Eye (tissue), 1 donor: ENCODE data around the gene SPC24.

Experiments
- DNase-seq: peaks from one replicate; pipeline ENCODE4 v3.0.0-alpha.2; 2015

Gene SPC24, protein sequence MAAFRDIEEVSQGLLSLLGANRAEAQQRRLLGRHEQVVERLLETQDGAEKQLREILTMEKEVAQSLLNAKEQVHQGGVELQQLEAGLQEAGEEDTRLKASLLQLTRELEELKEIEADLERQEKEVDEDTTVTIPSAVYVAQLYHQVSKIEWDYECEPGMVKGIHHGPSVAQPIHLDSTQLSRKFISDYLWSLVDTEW

DNA sequence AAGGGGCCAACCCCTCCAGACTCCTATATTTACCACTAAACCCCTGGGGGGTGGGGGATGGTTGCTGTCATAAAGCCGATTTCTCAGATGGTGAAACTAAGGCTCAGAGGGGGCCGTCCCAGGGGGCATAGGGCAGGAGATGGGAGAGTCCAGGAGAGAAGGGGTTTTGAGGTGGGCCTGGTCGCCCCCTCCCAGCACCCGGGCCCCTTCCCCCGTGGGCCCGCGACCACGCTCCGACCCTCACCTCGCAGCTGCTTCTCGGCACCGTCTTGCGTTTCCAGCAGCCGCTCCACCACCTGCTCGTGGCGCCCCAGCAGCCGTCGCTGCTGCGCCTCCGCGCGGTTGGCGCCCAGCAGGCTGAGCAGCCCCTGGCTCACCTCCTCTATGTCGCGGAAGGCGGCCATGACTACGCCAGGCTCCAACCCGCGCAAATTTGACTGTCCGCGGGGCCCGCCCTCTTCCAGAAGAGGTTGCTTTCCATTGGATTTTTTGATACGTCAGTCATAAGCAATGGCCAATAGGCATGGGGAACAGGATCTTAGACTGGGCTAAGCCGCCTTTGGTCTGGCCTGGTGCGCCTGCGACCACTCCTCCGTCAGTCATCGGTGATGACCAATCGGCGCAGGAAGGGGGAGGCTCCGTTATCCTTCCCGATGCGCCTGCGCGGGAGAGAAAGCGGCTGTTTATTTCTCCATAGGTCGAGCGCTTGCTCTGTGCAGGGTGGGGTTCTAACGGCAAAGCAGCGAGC, at the start of gene SPC24:
TSS of gene SPC24 (minus strand) at position 410 of the 748 bp plus-strand sequence. CDS start at position 404, 6 bp downstream.
- DNase-seq: peak; percentile 99

DNA sequence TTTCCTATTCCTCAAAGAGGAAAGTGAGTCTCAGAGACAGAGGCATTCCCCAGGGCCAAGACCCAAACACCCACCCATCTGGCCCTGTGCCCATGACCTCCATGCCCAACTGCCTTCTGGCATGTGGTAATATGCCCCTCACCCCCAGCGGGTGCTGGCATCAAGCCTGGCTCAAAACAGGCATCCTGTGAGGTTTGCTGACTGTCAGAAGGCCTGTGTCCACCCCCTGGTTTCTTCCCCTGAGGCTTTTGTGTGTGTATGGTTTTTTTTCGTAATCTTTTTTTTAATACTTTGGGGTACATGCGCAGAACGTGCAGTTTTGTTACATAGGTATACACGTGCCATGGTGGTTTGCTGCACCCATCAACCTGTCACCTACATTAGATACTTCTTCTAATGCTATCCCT, 49.4 kb upstream of the SPC24 start:
- no peak for DNase-seq

DNA sequence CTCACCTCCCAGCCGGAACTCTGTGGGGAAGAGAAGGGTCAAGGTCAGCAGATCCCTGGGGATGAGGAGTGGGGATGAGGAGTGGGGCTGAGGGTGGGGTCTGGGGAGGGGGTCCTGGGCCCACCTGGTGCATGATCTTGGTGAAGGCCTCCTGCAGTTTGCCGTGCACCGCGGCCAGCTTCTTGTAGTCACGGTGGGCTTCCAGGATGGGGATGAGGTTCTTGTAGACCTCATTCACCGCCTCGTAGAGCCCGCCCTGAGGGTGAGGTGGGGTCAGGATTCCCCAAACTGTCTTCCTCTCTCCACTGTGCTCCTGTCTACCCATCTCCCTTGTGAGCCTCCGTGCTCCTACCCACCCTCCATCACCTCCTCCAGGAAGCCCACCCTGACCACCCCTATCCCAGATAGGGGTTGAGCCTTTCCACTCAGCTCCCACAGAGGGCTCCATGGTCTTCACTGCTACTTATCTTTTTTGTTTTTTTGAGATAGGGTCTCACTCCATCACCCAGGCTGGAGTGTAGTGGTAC, 48.6 kb upstream of the SPC24 start:
- DNase-seq: no peak

GRCh38 chr19:11203194-11204075, 47.9 kb upstream of the SPC24 start:
- peak; percentile 63 for DNase-seq

DNA sequence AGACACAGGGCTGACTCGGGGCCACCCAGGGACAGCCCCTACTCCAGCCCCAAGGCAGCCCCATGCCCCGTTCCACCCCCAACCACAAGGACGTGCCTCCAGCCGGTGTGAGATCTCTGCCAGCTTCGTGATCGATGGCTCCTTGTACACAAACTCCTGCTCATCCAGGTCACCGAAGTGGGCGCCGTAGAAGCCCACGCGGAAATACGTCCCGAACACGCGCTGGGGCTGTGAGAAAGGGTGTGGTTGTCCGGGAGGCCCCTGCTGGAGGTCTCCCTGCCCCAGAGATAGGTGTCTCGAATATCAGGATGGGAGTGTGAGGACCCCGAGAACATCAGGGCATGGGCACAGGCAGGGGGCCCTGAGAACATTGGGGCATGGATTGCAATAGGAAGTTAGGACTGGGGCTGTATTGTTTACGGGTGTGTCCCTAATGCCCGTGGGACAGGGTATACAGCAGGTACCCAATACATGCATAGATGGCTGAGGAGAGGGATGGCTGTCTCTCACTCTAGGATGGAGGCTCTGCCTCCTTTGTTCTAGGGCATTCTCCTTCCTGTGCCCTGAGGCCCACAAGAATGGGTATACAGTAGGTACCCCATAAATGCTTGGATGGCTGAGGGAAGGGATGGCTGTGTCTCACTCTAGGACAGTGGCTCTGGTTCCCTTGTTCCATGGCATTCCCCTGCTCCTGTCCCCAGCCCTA, 47.1 kb upstream of the SPC24 start:
- no peak for DNase-seq

GRCh38 chr19:11201791-11202190, 46.2 kb upstream of the SPC24 start:
- no peak for DNase-seq

DNA sequence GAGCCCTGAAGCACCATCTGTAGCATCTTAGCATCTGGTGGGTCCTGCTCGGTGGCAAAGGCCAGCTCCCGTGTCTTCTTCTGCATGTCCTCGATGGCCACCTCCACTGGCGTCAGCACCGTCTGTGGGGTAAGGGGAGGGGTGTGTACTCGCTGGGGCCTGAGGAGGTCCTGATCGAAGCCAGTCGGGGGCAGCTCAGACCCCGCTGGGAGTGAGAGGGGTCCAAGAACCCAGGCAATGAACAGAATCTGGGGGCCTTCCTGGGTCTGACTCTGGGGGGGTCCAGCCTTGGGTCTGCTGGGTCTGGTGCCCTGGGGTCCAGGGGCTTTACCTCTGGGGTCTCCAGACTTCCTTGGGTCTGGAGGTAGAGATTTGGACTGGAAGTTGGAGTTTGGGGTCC, 45.3 kb upstream of the SPC24 start:
- DNase-seq: no peak

DNA sequence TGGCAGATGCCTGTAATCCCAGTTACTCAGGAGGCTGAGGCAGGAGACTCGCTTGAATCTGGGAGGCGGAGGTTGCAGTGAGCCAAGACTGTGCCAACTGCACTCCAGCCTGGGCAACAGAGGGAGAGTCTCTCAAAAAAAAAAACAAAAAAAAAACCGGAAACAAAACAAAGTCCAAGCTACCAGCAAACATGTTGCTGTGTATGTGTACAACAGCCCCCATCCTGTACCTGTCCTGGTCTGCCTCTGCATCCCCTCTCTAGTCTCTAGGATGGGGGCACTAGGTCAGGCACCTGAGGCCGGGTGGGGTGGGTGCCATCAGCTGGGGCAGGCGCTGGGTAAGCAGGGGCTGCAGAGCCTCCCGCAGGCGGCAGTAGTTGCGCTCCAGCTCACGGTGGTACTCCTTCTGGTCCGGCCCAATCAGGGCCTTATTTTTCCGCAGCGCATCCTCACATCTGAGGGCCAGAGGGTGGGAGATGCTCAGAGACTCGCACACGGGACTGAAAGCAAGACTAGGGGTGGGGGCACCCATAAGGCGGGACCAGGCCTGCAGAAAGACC, 44.5 kb upstream of the SPC24 start:
- no peak for DNase-seq

- no peak for DNase-seq
Measured at GRCh38 chr19:11199517-11199916, 43.9 kb upstream of the SPC24 start.

- peak; percentile 24 for DNase-seq
Measured at GRCh38 chr19:11198769-11199424, 43.3 kb upstream of the SPC24 start.

DNA sequence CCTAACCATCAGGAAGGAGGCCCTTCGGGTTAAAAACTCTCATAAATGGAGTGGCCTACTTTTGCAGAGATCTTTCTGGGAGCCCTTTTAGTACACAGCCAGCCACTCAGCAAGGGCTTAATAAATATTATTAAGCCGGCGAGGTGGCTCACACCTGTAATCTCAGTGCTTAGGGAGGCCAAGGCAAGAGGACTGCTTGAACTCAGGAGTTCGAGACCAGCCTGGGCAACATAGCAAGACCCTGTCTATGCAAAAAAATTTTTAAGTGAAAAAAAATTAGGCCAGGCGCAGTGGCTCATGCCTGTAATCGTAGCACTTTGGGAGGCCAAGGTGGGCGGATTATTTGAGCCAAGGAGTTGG, 42.6 kb upstream of the SPC24 start:
- no peak for DNase-seq

- peak; percentile 93 for DNase-seq
Measured at GRCh38 chr19:11197291-11198174, 42.0 kb upstream of the SPC24 start, which contains the start of gene KANK2. Gene KANK2, minus strand, starts transcription at chr19:11197545. Its CDS starts 3,034 bp downstream, at chr19:11194511.

- DNase-seq: peak; percentile 62
Measured at GRCh38 chr19:11196406-11197287, 41.1 kb upstream of the SPC24 start.

DNA sequence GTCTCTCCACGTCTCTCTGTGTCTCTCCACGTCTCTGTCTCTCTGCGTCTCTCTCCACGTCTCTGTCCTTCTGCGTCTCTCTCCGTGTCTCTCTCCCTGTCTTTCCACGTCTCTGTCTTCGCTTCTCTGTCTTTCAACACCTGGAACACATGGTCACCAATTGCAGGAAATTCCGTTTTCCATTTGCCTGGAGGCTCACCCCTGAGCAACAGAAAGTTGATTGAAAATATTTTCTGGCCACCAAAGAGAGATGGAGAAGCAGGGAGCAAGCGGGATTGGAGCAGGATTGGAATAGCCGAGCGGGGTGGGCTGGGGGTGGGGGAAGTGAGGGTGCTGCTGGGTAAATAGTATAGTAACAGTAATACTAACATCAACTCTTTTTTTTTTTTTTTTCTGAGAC, 40.1 kb upstream of the SPC24 start:
- DNase-seq: no peak

GRCh38 chr19:11194656-11195558, 39.3 kb upstream of the SPC24 start:
- peak; percentile 58 for DNase-seq

DNA sequence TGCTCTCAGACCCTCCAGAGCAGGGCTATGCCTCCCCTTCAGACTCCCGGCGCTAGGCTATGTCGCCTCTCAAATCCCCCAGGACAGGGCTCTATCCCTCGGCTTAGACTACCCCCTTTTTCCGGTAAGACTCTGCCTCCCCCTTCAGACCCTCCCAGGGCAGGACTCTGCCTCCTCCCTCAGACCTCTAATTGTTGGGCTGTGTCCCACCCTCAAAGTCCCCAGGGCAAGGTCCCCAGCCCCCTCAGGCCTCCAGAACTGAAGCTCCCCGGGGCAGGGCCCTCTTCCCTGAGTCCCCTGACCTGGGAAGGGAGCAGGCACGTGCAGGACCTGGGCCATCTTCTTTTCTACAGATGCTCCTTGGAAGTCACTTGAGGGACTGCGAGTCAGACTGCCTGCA, 38.6 kb upstream of the SPC24 start:
- no peak for DNase-seq

DNA sequence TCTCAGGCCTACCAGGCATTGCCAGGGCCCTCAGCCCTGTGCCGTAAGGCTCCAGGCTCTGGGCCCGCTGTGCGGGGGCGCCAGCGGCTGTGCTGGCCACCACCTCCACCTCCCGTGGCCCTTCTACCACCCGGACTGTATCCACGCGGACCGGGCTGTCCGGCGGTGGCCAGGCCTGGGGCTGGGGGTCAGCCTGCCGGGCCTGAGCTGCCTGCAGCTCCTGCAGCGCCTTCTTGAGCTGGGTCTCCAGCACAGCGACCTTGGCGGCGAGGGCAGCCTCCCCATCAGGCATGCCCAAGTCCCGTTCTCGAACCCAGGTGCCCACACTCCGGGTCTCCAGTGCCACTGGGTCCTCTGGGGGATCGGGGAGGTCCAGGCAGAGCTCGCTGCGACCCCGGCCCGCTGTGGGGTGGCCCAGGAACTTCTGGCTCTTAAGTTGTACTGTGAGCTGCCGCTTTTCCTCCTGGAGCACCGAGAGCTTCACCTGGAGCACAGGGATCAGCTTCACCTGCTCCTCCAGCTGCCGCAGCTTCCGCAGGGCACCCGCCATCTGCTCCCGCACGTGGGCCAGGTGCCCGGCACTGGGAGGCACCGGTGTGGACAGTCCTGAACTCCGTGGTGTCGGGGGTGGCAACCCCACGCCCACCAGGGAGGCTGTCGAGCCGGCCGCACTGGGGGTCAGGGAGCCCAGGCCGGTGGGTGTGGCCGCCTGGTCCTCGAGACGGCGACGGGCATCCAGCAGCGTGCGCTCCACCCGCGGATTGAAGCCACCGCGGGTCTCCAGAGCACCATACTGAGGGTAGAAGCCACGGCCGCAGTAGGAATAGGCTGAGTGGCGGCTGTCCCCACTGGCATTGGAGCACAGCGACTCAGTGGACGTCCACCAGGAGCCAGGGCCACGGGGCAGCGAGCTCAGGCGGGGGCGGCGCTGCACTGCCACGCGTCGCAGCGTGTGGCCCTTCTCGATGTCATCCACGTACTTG, 37.7 kb upstream of the SPC24 start:
- DNase-seq: no peak
